ENCODE results near the gene RHOH. TPM values are rescaled to one million over a fixed set of nuclear protein-coding genes. Genes with fewer than 3 reads are reported as not detected.

The RHOH gene
- total and polyA plus RNA-seq, 8 donors = 0.29 to 10.1 (median 0.78) TPM

GRCh38 chr4:40168070-40168469, 28.8 kb upstream of the RHOH start:
- DNase-seq (no peak), ATAC-seq (no peak)
- Histone ChIP-seq H3K4me3 (no peak overlapping the region), H3K4me1 (no peaks in the 10 kb centered on the region), H3K9me3 (peaks cover 0 to 10% of the 10 kb centered on the region in 2 donors), H3K27ac (no peak overlapping the region), H3K36me3 (no peaks in the 10 kb centered on the region), H3K27me3 (no peaks in the 10 kb centered on the region)
- no peak for TF ChIP-seq CTCF (IDR thresholded peaks at IDR 0.05)
- intact Hi-C loops (cut with DNase I) = no loop called here

GRCh38 chr4:40170588-40170987, 26.2 kb upstream of the RHOH start:
- TF ChIP-seq CTCF (IDR thresholded peaks at IDR 0.05) = no peak
- H3K27ac ChIP-seq = no peak overlapping the region
- peaks cover 0 to 10% of the 10 kb centered on the region in 2 donors for H3K9me3 ChIP-seq
- intact Hi-C loops (cut with DNase I) = no loop called here
- H3K4me1 ChIP-seq = no peaks in the 10 kb centered on the region
- no peak overlapping the region for H3K4me3 ChIP-seq
- no peak for DNase-seq
- no peaks in the 10 kb centered on the region for H3K36me3 ChIP-seq
- H3K27me3 ChIP-seq = no peaks in the 10 kb centered on the region
- no peak for ATAC-seq

- ATAC-seq (no peak), DNase-seq (no peak)
- Histone ChIP-seq H3K27me3 (peaks cover 0 to 4% of the 10 kb centered on the region in 2 donors), H3K4me1 (no peaks in the 10 kb centered on the region), H3K9me3 (no peaks in the 10 kb centered on the region), H3K36me3 (no peaks in the 10 kb centered on the region), H3K27ac (no peak overlapping the region), H3K4me3 (no peak overlapping the region)
- TF ChIP-seq CTCF (IDR thresholded peaks at IDR 0.05) = no peak
- intact Hi-C loops (cut with DNase I) = no loop called here
Measured at GRCh38 chr4:40173470-40173875, 23.4 kb upstream of the RHOH start.

- TF ChIP-seq CTCF (IDR thresholded peaks at IDR 0.05) = no peak
- intact Hi-C loops (cut with DNase I) = no loop called here
- peaks cover 0 to 9% of the 10 kb centered on the region in 2 donors for H3K4me1 ChIP-seq
- no peak overlapping the region for H3K27ac ChIP-seq
- H3K27me3 ChIP-seq = peaks cover 0 to 4% of the 10 kb centered on the region in 2 donors
- no peaks in the 10 kb centered on the region for H3K36me3 ChIP-seq
- no peak for ATAC-seq
- H3K9me3 ChIP-seq = no peaks in the 10 kb centered on the region
- no peak overlapping the region for H3K4me3 ChIP-seq
- DNase-seq = no peak
Measured at GRCh38 chr4:40176602-40177001, 20.2 kb upstream of the RHOH start.

GRCh38 chr4:40177591-40177990, 19.2 kb upstream of the RHOH start:
- TF ChIP-seq CTCF (IDR thresholded peaks at IDR 0.05) = no peak
- H3K27ac ChIP-seq = no peak overlapping the region
- H3K36me3 ChIP-seq = no peaks in the 10 kb centered on the region
- H3K9me3 ChIP-seq = no peaks in the 10 kb centered on the region
- no peak for DNase-seq
- ATAC-seq = no peak
- H3K4me1 ChIP-seq = peaks cover 0 to 9% of the 10 kb centered on the region in 2 donors
- H3K27me3 ChIP-seq = peaks cover 0 to 4% of the 10 kb centered on the region in 2 donors
- no peak overlapping the region for H3K4me3 ChIP-seq
- intact Hi-C loops (cut with DNase I) = no loop called here
